Posterior vena cava (tissue), 2 donors: ENCODE measurements around the gene TBCCD1. TPM values are rescaled to one million over a fixed set of nuclear protein-coding genes. Genes with fewer than 3 reads are reported as not detected.

Source experiments
- DNase-seq: peaks from one replicate; pipeline ENCODE4 v3.0.0-alpha.2; 2020; ENCODE audit warnings: low spot score
- intact Hi-C, 2 donors: fragments of 100-400 bp; cut with DNase I; formaldehyde crosslinking; loops; one replicate each; pipeline versions ENCODE4 v1.14.1 to v1.14.2; 2022 to 2023
- long read RNA-seq, 2 donors: library from polyadenylated mRNA; unstranded; transcript quantifications; one replicate each; pipeline ENCODE4 v2.0.0, GENCODE V29; 2020 to 2021
- total RNA-seq, 2 donors: library from RNA; stranded (reverse); fragmentation: NEBNext Ultra II Directional; extraction: Animal tissue kit (Norgen Biotek cat#: 25700); gene quantifications; one replicate each; pipeline ENCODE4 v1.2.1, GENCODE V29; 2021
- donor health status: DM: yes; HTN: yes; CAD: no.
- donor health status: DM: yes; HTN: yes; CAD: no.

Gene TBCCD1
- 1 to 10 TPM; 6.6 to 9.2 TPM for total RNA-seq
- long read RNA-seq, donor 1, transcript TBCCD1-201 (8 exons, 2,441 nt) = major isoform, 8 of 8 reads
- long read RNA-seq, donor 1, partial matches to known transcripts = 0 of 8 reads
- long read RNA-seq, donor 1, other reads (novel, unspliced or antisense) = 0 of 8 reads
- long read RNA-seq, donor 2, transcript TBCCD1-201 (8 exons, 2,441 nt) = major isoform, 16 of 31 reads
- long read RNA-seq, donor 2, partial matches to known transcripts = 10 of 31 reads
- long read RNA-seq, donor 2, other reads (novel, unspliced or antisense) = 5 of 31 reads

GRCh38 chr3:186567072-186567921 is at the start of gene TBCCD1:
Gene TBCCD1 (minus strand): TSS chr3:186567339. CDS start chr3:186564329, 3,010 bp downstream.
- intact Hi-C loops = no loop called here
- DNase-seq = peak; percentile 97

- DNase-seq = no peak
- intact Hi-C loops = loop anchor here (5.0 to 10.0 kb wide), 2 partner anchors 201 to 209 kb away; no protein-coding TSS in a partner anchor
Measured at GRCh38 chr3:186616299-186616617, 49.1 kb upstream of the TBCCD1 start.

GRCh38 chr3:186614597-186615483 is 47.7 kb upstream of the TBCCD1 start:
- intact Hi-C loops = loop anchor here (5.0 to 10.0 kb wide), 2 partner anchors 202 to 210 kb away; no protein-coding TSS in a partner anchor
- peak; percentile 87 for DNase-seq

- intact Hi-C loops = loop anchor here in 1 of 2 donors (10.0 kb wide), 1 partner anchor 211 kb away; no protein-coding TSS in a partner anchor
- DNase-seq = no peak
Measured at GRCh38 chr3:186614266-186614596, 47.1 kb upstream of the TBCCD1 start.

- DNase-seq = no peak
- intact Hi-C loops = loop anchor here in 1 of 2 donors (10.0 kb wide), 1 partner anchor 211 kb away; no protein-coding TSS in a partner anchor
Measured at GRCh38 chr3:186613637-186614265, 46.6 kb upstream of the TBCCD1 start.

- intact Hi-C loops = loop anchor here in 1 of 2 donors (10.0 kb wide), 1 partner anchor 212 kb away; no protein-coding TSS in a partner anchor
- no peak for DNase-seq
Measured at GRCh38 chr3:186612721-186613636, 45.8 kb upstream of the TBCCD1 start, which contains the start of gene AHSG. Gene AHSG (plus strand): TSS chr3:186613060. CDS start chr3:186613142, 82 bp downstream.

- DNase-seq = no peak
- intact Hi-C loops = loop anchor here in 1 of 2 donors (10.0 kb wide), 1 partner anchor 213 kb away; no protein-coding TSS in a partner anchor
Measured at GRCh38 chr3:186612065-186612464, 44.9 kb upstream of the TBCCD1 start.

- DNase-seq = no peak
- intact Hi-C loops = no loop called here
Measured at GRCh38 chr3:186609247-186609868, 42.2 kb upstream of the TBCCD1 start.

- intact Hi-C loops = no loop called here
- DNase-seq = no peak
Measured at GRCh38 chr3:186608624-186609215, 41.6 kb upstream of the TBCCD1 start.

- no peak for DNase-seq
- intact Hi-C loops = no loop called here
Measured at GRCh38 chr3:186605561-186606545, 38.7 kb upstream of the TBCCD1 start.

- intact Hi-C loops = no loop called here
- no peak for DNase-seq
Measured at GRCh38 chr3:186605078-186605477, 37.9 kb upstream of the TBCCD1 start.

GRCh38 chr3:186603159-186603558 is 36.0 kb upstream of the TBCCD1 start:
- DNase-seq = no peak
- intact Hi-C loops = no loop called here

- DNase-seq = no peak
- intact Hi-C loops = no loop called here
Measured at GRCh38 chr3:186600896-186601295, 33.8 kb upstream of the TBCCD1 start.

GRCh38 chr3:186599785-186600166 is 32.6 kb upstream of the TBCCD1 start:
- intact Hi-C loops = no loop called here
- DNase-seq = no peak

GRCh38 chr3:186599142-186599784 is 32.1 kb upstream of the TBCCD1 start:
- intact Hi-C loops = no loop called here
- DNase-seq = no peak

GRCh38 chr3:186598794-186599141 is 31.6 kb upstream of the TBCCD1 start:
- intact Hi-C loops = no loop called here
- DNase-seq = no peak
